NCI-H146 treated with DMSO at 0.1 percent for 48 hours (cell line): ENCODE results near the gene ABCG1.
A peak's percentile ranks its signal among the peaks of the same experiment; 100 is the strongest.

Experiments
- DNase-seq: peaks from one replicate; lab custom pipeline; 2025; ENCODE audit not compliant: unreplicated experiment; lab: John Stamatoyannopoulos, UW

ABCG1 gene

GRCh38 chr21:42303443-42303842 lies 84.5 kb downstream of the ABCG1 start:
- no peak for DNase-seq

GRCh38 chr21:42304556-42305454 lies 85.9 kb downstream of the ABCG1 start:
- no peak for DNase-seq

DNA sequence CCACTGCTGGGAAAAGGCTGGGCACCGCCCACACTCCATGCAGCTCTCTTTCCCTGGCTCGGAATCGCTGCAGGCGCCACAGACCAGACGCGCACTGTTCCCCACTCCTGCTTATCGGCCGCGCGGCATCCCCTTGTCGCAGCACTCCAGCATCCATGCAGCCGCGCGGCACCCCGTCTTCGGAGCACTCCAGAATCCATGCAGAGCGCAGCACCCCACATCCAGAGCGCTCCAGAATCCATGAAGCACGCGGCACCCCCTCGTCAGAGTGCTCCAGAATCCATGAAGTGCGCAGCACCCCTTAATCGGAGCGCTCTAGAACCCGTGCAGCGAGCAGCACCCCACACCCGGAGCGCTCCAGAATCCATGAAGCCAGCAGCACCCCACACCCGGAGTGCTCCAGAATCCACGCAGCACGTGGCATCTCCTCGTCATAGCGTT lies 86.8 kb downstream of the ABCG1 start:
- no peak for DNase-seq

DNA sequence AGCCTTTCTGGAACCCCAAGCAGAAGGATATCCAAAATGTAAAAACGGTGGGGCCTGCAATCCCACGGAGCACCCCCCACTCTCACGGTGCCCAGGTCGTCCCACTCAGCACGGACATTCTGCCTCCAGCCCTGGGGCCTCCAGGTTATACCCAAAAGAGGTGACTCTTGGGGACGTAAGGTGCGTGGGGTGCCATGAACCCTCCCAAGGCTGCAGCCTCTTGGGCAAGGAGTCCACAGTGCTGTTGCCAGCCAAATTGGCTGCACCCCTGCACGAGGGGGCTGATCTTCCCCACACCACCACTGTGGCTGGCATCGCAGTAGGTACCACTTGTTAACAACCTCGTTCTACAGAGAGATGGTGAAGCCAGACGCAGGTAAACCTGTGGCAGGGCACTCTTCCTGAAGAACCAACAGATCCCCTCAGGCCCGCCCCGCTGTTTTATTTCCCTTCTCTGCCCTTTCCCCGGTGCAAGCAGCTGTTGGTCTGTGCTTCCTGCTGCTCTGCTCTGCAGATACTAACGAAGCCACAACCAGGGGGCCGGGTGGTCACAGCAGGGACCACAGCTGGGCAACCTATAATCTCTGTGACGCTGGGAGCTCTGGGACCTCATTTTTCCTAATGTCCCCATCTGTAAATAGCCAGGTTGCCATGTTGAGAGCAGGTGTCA lies 87.6 kb downstream of the ABCG1 start:
- DNase-seq = peak; percentile 78

GRCh38 chr21:42307106-42307505 lies 88.2 kb downstream of the ABCG1 start:
- no peak for DNase-seq

DNA sequence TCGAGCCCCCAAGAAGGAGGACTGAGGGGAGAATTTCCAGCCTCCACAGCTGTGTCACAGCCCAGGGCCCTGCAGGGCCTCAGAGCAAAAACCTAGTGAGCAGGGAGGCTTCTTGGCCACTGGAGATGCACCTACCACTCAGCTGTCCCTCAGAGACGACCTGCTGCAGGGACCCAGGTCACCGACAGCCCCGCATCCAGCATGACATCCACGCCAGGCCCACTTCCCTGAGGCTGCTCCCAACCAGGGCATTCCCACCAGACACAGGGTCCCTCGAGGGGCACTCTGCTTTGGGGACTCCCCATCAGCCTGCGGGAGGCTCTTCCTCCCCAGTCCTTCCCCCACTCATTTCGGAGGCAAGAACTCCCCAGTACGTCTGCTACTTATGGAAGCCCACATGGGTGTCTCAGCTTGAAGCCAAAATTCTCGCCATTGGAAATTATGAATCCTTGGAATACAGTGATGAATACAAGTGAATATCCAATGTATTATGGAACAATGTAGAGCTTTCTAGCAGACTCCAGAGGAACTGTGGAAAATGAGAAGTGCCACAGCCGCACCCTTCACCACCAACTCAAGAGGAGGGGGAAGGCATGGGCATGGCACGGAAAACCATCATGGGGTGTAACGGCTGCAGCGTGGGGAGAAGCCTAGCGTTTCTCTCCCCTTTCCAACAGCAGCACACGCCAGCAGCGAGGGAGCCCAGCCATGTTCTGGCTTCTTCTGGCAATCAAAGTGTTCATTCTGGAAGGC lies 89.4 kb downstream of the ABCG1 start:
- DNase-seq = no peak

GRCh38 chr21:42308914-42309752 lies 90.2 kb downstream of the ABCG1 start:
- no peak for DNase-seq

DNA sequence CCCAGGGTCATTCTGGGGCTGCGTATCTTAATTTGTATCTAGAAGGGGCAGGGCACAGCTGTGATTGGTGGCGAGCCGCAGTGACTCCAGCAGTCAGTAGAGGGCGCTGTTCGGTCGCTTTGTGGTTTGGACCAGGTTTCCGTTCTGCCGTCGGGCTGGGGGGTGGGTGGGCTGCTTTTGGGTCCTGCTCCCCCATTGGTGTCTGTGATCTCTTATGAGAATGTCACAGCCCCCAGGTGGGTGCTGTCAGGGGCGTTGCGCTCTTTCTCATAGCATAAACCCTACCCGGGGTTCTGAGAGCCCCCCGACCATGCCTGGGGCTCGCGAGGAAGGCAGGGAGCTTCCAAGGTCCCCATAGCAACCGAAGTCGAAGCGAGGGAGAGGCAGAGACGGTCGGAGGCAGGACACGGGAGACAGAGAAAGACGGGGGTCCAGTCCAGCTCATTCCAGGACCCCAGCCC lies 90.8 kb downstream of the ABCG1 start:
- peak; percentile 8 for DNase-seq

DNA sequence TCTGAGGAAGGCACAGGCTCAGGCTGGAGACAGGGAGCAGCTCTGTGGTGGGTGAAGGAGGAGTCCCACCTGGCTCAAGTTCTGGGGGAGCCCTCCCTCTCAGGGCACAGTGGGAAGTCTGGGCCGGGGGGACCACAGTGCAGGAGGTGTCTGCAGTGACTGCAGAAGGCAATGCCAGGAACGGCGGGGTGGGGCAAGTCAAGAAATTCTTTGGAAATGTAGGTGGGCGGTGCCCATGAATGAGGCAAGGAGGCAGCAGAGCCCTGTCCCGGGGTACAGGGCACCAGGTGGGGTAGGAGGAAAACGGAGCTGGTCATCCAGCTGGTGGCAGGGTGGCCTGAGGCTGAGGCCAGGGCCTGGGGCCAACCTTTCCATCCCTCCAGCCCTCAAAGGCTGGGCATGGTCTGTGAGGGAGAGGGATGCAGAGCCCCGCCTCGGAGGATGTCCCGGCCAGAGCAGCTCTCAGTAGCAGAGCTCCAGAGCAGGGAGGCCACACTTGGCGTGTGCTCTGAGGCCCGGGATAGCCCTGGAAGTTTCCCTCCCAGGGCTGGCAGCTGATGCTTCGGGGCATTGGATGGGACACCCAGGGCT lies 91.6 kb downstream of the ABCG1 start:
- no peak for DNase-seq

DNA sequence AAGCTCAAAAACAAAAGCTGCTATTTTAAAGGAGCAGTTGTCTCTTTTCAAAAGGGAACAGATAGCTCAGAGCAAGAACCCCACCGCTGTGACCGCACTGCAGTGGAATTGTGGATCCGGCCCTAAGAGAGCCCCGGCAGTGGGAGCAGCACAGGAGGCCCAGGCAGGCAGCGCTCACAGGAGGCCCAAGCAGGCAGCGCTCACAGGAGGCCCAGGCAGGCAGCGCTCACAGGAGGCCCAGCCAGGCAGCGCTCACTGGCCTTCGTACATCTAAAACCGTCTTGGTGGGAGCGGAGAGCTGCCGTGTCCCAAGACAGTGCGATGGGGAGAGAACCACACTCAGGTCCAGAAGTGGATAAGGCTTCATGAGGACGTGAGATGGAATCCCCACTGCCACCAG lies 92.2 kb downstream of the ABCG1 start:
- DNase-seq = no peak

- no peak for DNase-seq
Measured at GRCh38 chr21:42311816-42312625, 93.1 kb downstream of the ABCG1 start.

GRCh38 chr21:42312626-42313104 lies 93.7 kb downstream of the ABCG1 start:
- DNase-seq = no peak

DNA sequence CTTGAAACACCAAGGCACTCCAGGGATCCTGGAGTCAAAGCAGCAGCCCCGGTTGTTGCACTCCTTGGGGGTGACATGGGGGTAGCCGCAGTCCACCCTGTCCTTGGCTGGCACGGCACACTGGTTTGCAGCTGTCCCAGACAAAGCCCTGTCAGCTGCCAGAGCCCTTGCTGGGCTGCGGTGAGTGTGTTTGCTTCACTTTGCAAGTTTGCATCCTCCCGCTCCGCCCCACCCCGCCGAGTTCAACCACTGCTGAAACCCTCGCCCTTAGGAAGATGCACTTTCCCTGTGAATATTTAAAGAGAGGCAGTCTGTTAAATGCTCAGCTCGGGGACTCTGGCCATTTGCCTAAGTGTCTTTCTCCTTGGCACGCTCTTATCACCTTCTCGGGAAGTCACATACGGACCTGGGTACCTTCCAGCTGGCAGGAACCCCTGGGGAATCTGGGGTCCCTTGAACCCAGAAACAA lies 94.6 kb downstream of the ABCG1 start:
- DNase-seq = peak; percentile 57

- DNase-seq = no peak
Measured at GRCh38 chr21:42314616-42315295, 95.8 kb downstream of the ABCG1 start.

GRCh38 chr21:42315296-42315891 lies 96.5 kb downstream of the ABCG1 start, which contains the start of gene TFF3:
Gene TFF3, minus strand, starts transcription at chr21:42315409. Its CDS starts 35 bp downstream, at chr21:42315374.
- DNase-seq = peak; percentile 95

DNA sequence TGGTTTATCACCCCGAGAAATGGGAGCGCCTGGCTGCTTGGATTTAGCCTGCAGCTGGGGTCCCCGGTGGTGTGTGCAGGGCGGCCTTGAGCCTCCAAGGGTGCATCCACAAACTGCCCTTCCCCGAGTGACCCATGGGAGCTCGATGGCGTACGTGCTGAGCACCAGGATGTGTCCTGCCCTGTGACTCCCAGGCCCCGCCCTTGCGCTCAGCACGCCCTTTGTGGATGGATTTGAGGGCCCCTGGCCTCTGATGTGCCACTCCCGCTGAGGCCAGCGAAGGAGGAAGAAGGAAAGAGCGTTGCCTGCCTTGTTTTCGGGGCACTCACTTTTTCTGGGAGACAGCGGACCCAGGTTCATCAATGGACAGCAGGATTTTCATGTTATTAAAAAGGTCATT lies 98.0 kb downstream of the ABCG1 start:
- peak; percentile 20 for DNase-seq

- peak; percentile 88 for DNase-seq
Measured at GRCh38 chr21:42317341-42317741, 98.4 kb downstream of the ABCG1 start.
